ENCODE data around the gene FAM107B. TPM values are rescaled to one million over a fixed set of nuclear protein-coding genes. Genes with fewer than 3 reads are reported as not detected.

Gene FAM107B
- total RNA-seq, 6 experiments from 2014 or later = 18.7 to 43.8 (median 40.0) TPM

GRCh38 chr10:14583252-14583651, 191.4 kb downstream of the FAM107B start:
- Mint-ChIP-seq H3K36me3 (ENCODE audit: low read depth) (peaks cover 25% of the 10 kb centered on the region), H3K27ac (no peak overlapping the region)

GRCh38 chr10:14581553-14582321, 193.0 kb downstream of the FAM107B start:
- Mint-ChIP-seq H3K36me3 (ENCODE audit: low read depth) (peaks cover 25% of the 10 kb centered on the region), H3K4me1 (ENCODE audit: low read depth) (peaks cover 47% of the 10 kb centered on the region), H3K9me3 (no peaks in the 10 kb centered on the region), H3K27me3 (ENCODE audit: insufficient read depth) (peaks cover 2% of the 10 kb centered on the region; the same call in 1 of the 2 replicates), H3K4me3 (no peak overlapping the region), H3K27ac (no peak overlapping the region)
- no peak for TF ChIP-seq CTCF (IDR thresholded peaks at IDR 0.05)
- no peak for DNase-seq

More at GRCh38 chr10:14583252-14583651, 191.4 kb downstream of the FAM107B start:
- Mint-ChIP-seq H3K4me3 (no peak overlapping the region), H3K4me1 (ENCODE audit: low read depth) (peaks cover 55% of the 10 kb centered on the region), H3K9me3 (no peaks in the 10 kb centered on the region), H3K27me3 (ENCODE audit: insufficient read depth) (peaks cover 2% of the 10 kb centered on the region; the same call in 1 of the 2 replicates)
- DNase-seq = no peak
- no peak for TF ChIP-seq CTCF (IDR thresholded peaks at IDR 0.05)

- Mint-ChIP-seq H3K9me3 (no peaks in the 10 kb centered on the region), H3K36me3 (ENCODE audit: low read depth) (peaks cover 27% of the 10 kb centered on the region), H3K27me3 (ENCODE audit: insufficient read depth) (peaks cover 2% of the 10 kb centered on the region; the same call in 1 of the 2 replicates), H3K4me1 (ENCODE audit: low read depth) (peaks cover 38% of the 10 kb centered on the region), H3K4me3 (no peak overlapping the region), H3K27ac (no peak overlapping the region)
- TF ChIP-seq CTCF (IDR thresholded peaks at IDR 0.05) = no peak
- DNase-seq = no peak
Measured at GRCh38 chr10:14580671-14581332, 193.9 kb downstream of the FAM107B start.

- DNase-seq = no peak
- TF ChIP-seq CTCF (IDR thresholded peaks at IDR 0.05) = no peak
- peaks cover 32% of the 10 kb centered on the region for H3K4me1 Mint-ChIP-seq (ENCODE audit: low read depth)
- no peak overlapping the region for H3K27ac Mint-ChIP-seq
- peaks cover 22% of the 10 kb centered on the region; the same call in 1 of the 2 replicates for H3K36me3 Mint-ChIP-seq (ENCODE audit: low read depth)
- no peak overlapping the region for H3K4me3 Mint-ChIP-seq
- H3K9me3 Mint-ChIP-seq = no peaks in the 10 kb centered on the region
- H3K27me3 Mint-ChIP-seq (ENCODE audit: insufficient read depth) = no peaks in the 10 kb centered on the region
Measured at GRCh38 chr10:14579405-14579804, 195.3 kb downstream of the FAM107B start.

- no peak for TF ChIP-seq CTCF (IDR thresholded peaks at IDR 0.05)
- peak overlapping the region; percentile 57 for H3K27ac Mint-ChIP-seq
- DNase-seq = no peak
Measured at GRCh38 chr10:14578060-14578952, 196.4 kb downstream of the FAM107B start.

More at GRCh38 chr10:14578060-14578952, 196.4 kb downstream of the FAM107B start:
- no peaks in the 10 kb centered on the region for H3K9me3 Mint-ChIP-seq
- H3K36me3 Mint-ChIP-seq (ENCODE audit: low read depth) = peaks cover 17% of the 10 kb centered on the region; the same call in 1 of the 2 replicates
- peak overlapping the region; percentile 40 for H3K4me3 Mint-ChIP-seq
- no peaks in the 10 kb centered on the region for H3K27me3 Mint-ChIP-seq (ENCODE audit: insufficient read depth)
- H3K4me1 Mint-ChIP-seq (ENCODE audit: low read depth) = peaks cover 43% of the 10 kb centered on the region
